Measurements from ENCODE around the gene KDELR1. TPM values are rescaled to one million over a fixed set of nuclear protein-coding genes. Genes with fewer than 3 reads are reported as not detected.

KDELR1 gene
- total and polyA plus RNA-seq, 2 of the 13 experiments (the other 11 are each of a cell fraction or from before 2014, with no cell fraction given), result 134 to 185 TPM

DNA sequence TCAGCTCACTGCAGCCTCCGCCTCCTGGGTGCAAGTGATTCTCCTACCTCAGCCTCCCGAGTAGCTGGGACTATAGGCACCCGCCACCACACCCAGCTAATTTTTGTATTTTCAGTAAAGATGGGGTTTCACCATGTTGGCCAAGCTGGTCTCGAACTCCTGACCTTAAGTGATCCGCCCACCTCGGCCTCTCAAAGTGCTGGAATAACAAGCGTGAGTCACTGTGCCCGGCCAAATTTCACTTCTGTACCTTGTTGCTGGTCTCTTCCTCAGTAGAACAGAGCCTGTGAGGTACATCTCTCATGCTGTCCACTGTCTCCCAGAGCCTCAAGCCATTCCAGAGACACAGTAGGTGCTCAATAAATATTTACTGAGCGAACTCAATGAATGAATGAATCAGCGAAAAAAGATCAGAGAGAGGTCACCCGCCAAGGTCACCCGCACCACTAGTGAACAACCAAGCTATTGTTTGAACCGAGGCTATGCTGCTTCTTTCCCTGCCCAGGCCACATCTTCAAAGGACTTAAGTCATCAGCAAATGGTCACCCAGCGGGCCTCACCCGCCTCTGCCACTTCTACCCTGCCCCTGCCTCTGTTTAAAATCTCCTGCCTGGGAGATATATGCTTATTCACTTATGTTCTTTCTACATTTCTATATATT, 36.9 kb downstream of the KDELR1 start (continued):
- TF ChIP-seq ZNF552 (CRISPR knock-in tag; IDR thresholded peaks at IDR 0.05; ENCODE audit: borderline replicate concordance), result no peak
- TF ChIP-seq ETV5 (CRISPR knock-in tag; IDR thresholded peaks at IDR 0.05; ENCODE audit: borderline replicate concordance), result peak; percentile 41; the same call in 1 of the 2 replicates
- TF ChIP-seq, protein P1, sequence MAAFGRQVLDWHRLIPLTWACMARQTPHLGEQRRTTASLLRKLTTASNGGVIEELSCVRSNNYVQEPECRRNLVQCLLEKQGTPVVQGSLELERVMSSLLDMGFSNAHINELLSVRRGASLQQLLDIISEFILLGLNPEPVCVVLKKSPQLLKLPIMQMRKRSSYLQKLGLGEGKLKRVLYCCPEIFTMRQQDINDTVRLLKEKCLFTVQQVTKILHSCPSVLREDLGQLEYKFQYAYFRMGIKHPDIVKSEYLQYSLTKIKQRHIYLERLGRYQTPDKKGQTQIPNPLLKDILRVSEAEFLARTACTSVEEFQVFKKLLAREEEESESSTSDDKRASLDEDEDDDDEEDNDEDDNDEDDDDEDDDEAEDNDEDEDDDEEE (CRISPR knock-in tag; IDR thresholded peaks at IDR 0.05), result no peak
- TF ChIP-seq, protein P2, sequence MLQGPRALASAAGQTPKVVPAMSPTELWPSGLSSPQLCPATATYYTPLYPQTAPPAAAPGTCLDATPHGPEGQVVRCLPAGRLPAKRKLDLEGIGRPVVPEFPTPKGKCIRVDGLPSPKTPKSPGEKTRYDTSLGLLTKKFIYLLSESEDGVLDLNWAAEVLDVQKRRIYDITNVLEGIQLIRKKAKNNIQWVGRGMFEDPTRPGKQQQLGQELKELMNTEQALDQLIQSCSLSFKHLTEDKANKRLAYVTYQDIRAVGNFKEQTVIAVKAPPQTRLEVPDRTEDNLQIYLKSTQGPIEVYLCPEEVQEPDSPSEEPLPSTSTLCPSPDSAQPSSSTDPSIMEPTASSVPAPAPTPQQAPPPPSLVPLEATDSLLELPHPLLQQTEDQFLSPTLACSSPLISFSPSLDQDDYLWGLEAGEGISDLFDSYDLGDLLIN (CRISPR knock-in tag; IDR thresholded peaks at IDR 0.05; ENCODE audit: borderline replicate concordance), result no peak
- TF ChIP-seq GLI4 (CRISPR knock-in tag; IDR thresholded peaks at IDR 0.05; ENCODE audit: borderline replicate concordance), result no peak
- TF ChIP-seq, protein P3, sequence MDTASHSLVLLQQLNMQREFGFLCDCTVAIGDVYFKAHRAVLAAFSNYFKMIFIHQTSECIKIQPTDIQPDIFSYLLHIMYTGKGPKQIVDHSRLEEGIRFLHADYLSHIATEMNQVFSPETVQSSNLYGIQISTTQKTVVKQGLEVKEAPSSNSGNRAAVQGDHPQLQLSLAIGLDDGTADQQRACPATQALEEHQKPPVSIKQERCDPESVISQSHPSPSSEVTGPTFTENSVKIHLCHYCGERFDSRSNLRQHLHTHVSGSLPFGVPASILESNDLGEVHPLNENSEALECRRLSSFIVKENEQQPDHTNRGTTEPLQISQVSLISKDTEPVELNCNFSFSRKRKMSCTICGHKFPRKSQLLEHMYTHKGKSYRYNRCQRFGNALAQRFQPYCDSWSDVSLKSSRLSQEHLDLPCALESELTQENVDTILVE (CRISPR knock-in tag; IDR thresholded peaks at IDR 0.05), result peak; percentile 87
- TF ChIP-seq ZNF790 (CRISPR knock-in tag; IDR thresholded peaks at IDR 0.05; ENCODE audit: borderline replicate concordance), result peak; percentile 5; the same call in 1 of the 2 replicates
- peak; percentile 93 for TF ChIP-seq ZNF3 (CRISPR knock-in tag; IDR thresholded peaks at IDR 0.05)
- peak; percentile 49 for TF ChIP-seq YY1 (IDR thresholded peaks at IDR 0.05; ENCODE audit: insufficient read depth, insufficient replicate concordance, low read depth, low read length)
- no peak for TF ChIP-seq SMAD1 (CRISPR knock-in tag; IDR thresholded peaks at IDR 0.05; ENCODE audit: borderline replicate concordance, low read depth)
- TF ChIP-seq, protein P4, sequence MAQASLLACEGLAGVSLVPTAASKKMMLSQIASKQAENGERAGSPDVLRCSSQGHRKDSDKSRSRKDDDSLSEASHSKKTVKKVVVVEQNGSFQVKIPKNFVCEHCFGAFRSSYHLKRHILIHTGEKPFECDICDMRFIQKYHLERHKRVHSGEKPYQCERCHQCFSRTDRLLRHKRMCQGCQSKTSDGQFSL (CRISPR knock-in tag; IDR thresholded peaks at IDR 0.05), result no peak
- TF ChIP-seq CBX1 (IDR thresholded peaks at IDR 0.05; ENCODE audit: low read depth), result peak; percentile 34
- TF ChIP-seq, protein P5, sequence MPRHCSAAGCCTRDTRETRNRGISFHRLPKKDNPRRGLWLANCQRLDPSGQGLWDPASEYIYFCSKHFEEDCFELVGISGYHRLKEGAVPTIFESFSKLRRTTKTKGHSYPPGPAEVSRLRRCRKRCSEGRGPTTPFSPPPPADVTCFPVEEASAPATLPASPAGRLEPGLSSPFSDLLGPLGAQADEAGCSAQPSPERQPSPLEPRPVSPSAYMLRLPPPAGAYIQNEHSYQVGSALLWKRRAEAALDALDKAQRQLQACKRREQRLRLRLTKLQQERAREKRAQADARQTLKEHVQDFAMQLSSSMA (CRISPR knock-in tag; IDR thresholded peaks at IDR 0.05), result no peak
- no peak for TF ChIP-seq ZNF333 (CRISPR knock-in tag; IDR thresholded peaks at IDR 0.05; ENCODE audit: borderline replicate concordance)
- no peak for TF ChIP-seq ARHGAP35 (CRISPR knock-in tag; IDR thresholded peaks at IDR 0.05; ENCODE audit: borderline replicate concordance)
- no peak for TF ChIP-seq ZNF34 (CRISPR knock-in tag; IDR thresholded peaks at IDR 0.05; ENCODE audit: borderline replicate concordance)
- 0 out of 2 replicates have a peak, but pooled peaks have one; percentile 52 for TF ChIP-seq PITX1 (CRISPR knock-in tag; IDR thresholded peaks at IDR 0.05)
- TF ChIP-seq ZNF746 (CRISPR knock-in tag; IDR thresholded peaks at IDR 0.05), result peak; percentile 98
- TF ChIP-seq, protein P6, sequence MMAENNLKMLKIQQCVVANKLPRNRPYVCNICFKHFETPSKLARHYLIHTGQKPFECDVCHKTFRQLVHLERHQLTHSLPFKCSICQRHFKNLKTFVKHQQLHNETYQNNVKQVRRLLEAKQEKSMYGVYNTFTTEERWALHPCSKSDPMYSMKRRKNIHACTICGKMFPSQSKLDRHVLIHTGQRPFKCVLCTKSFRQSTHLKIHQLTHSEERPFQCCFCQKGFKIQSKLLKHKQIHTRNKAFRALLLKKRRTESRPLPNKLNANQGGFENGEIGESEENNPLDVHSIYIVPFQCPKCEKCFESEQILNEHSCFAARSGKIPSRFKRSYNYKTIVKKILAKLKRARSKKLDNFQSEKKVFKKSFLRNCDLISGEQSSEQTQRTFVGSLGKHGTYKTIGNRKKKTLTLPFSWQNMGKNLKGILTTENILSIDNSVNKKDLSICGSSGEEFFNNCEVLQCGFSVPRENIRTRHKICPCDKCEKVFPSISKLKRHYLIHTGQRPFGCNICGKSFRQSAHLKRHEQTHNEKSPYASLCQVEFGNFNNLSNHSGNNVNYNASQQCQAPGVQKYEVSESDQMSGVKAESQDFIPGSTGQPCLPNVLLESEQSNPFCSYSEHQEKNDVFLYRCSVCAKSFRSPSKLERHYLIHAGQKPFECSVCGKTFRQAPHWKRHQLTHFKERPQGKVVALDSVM (CRISPR knock-in tag; IDR thresholded peaks at IDR 0.05), result peak; percentile 80

Measured in HepG2 (cell line).